HepG2 (cell line): ENCODE data around the gene SERTAD2. TPM values are rescaled to one million over a fixed set of nuclear protein-coding genes. Genes with fewer than 3 reads are reported as not detected.
A peak's percentile ranks its signal among the peaks of the same experiment; 100 is the strongest.

ENCODE experiments used
- ATRX ChIP-seq: sonication (generic); formaldehyde crosslinking; IDR thresholded peaks from 2 replicates; pipeline ENCODE4 v1.4.0; 2020; ENCODE audit warnings: missing genetic modification reagents, borderline replicate concordance
- BCL6 ChIP-seq: IDR thresholded peaks from 2 replicates; pipeline ENCODE4 v1.6.1; 2016; ENCODE audit warnings: missing genetic modification reagents, missing compliant biosample characterization
- BORCS8-MEF2B ChIP-seq: sonication (generic); formaldehyde crosslinking; IDR thresholded peaks from 2 replicates; pipeline ENCODE4 v1.8.0; 2022; ENCODE audit warnings: mild to moderate bottlenecking, missing genetic modification reagents
- DMTF1 ChIP-seq: sonication (generic); formaldehyde crosslinking; IDR thresholded peaks from 2 replicates; pipeline ENCODE4 v1.4.0; 2020; ENCODE audit warnings: mild to moderate bottlenecking, missing genetic modification reagents
- HOXA9 ChIP-seq: sonication (generic); formaldehyde crosslinking; IDR thresholded peaks from 2 replicates; pipeline ENCODE4 v1.8.1; 2022; ENCODE audit warnings: missing genetic modification reagents, mild to moderate bottlenecking, moderate library complexity, borderline replicate concordance
- KDM4B ChIP-seq: sonication (generic); formaldehyde crosslinking; IDR thresholded peaks from 2 replicates; pipeline ENCODE4 v1.4.0; 2020; ENCODE audit warnings: missing genetic modification reagents
- KLF16 ChIP-seq, 2 experiments: sonication (generic) in 1 of 2; formaldehyde crosslinking in 1 of 2; IDR thresholded peaks; 2 replicates each; pipeline versions ENCODE4 v1.6.1 to v1.8.0; 2016 to 2023; ENCODE audit warnings: missing genetic modification reagents in 2 of 2, missing compliant biosample characterization in 1 of 2
- MEF2D ChIP-seq: sonication (generic); formaldehyde crosslinking; IDR thresholded peaks from 2 replicates; pipeline ENCODE4 v1.5.1; 2020; ENCODE audit warnings: mild to moderate bottlenecking, missing genetic modification reagents
- MTERF4 ChIP-seq: sonication (generic); formaldehyde crosslinking; IDR thresholded peaks from 2 replicates; pipeline ENCODE4 v1.8.0; 2023; ENCODE audit warnings: mild to moderate bottlenecking, missing genetic modification reagents
- MXI1 ChIP-seq: IDR thresholded peaks from 3 replicates; pipeline ENCODE4 v1.6.1; 2012; ENCODE audit warnings: low read depth, low read length, inconsistent platforms, borderline replicate concordance
- NONO ChIP-seq, 2 experiments: fragments of 450-650 bp in 1 of 2; sonication (generic) in 1 of 2; formaldehyde crosslinking in 1 of 2; IDR thresholded peaks in 1 of 2; conservative IDR thresholded peaks in 1 of 2; 2 replicates each; pipeline versions ENCODE4 v1.6.1 to v1.8.0; 2017 to 2022; ENCODE audit warnings: mild to moderate bottlenecking in 1 of 2, missing genetic modification reagents in 1 of 2, moderate library complexity in 1 of 2
- POGZ ChIP-seq: sonication (generic); formaldehyde crosslinking; IDR thresholded peaks from 2 replicates; pipeline ENCODE4 v1.4.0; 2020; ENCODE audit warnings: mild to moderate bottlenecking, missing genetic modification reagents
- PTBP1 ChIP-seq: fragments of 200-400 bp; formaldehyde crosslinking; IDR thresholded peaks from 2 replicates; pipeline ENCODE4 v1.6.1; 2018; ENCODE audit warnings: low read length, low read depth; ENCODE audit not compliant: poor library complexity, severe bottlenecking
- RAD21 ChIP-seq: fragments of 450-650 bp; formaldehyde crosslinking; IDR thresholded peaks from 2 replicates; pipeline ENCODE4 v1.5.0; 2020; ENCODE audit warnings: mild to moderate bottlenecking
- RFX1 ChIP-seq: fragments of 450-650 bp; IDR thresholded peaks from 2 replicates; pipeline ENCODE4 v1.6.1; 2017
- SMARCE1 ChIP-seq: fragments of 450-650 bp; IDR thresholded peaks from 2 replicates; pipeline ENCODE4 v1.6.1; 2017; ENCODE audit warnings: borderline replicate concordance
- SP2 ChIP-seq: sonication (generic); formaldehyde crosslinking; IDR thresholded peaks from 2 replicates; pipeline ENCODE4 v1.5.1; 2020; ENCODE audit warnings: mild to moderate bottlenecking, missing genetic modification reagents
- SRF ChIP-seq: IDR thresholded peaks from 2 replicates; pipeline ENCODE4 v1.6.1; 2011; ENCODE audit warnings: mild to moderate bottlenecking, low read depth, low read length, moderate library complexity
- TMF1 ChIP-seq: sonication (generic); formaldehyde crosslinking; IDR thresholded peaks from 2 replicates; pipeline ENCODE4 v1.8.1; 2022; ENCODE audit warnings: low read depth, missing genetic modification reagents
- ZBTB8A ChIP-seq: sonication (generic); formaldehyde crosslinking; IDR thresholded peaks from 2 replicates; pipeline ENCODE4 v1.4.0; 2020; ENCODE audit warnings: mild to moderate bottlenecking, low read depth, missing genetic modification reagents, borderline replicate concordance
- ZFP36L2 ChIP-seq: sonication (generic); formaldehyde crosslinking; IDR thresholded peaks from 2 replicates; pipeline ENCODE4 v1.4.0; 2020; ENCODE audit warnings: missing genetic modification reagents
- ZNF251 ChIP-seq: sonication (generic); formaldehyde crosslinking; IDR thresholded peaks from 2 replicates; pipeline ENCODE4 v1.9.0; 2021; ENCODE audit warnings: mild to moderate bottlenecking, missing genetic modification reagents
- ZNF274 ChIP-seq: sonication (generic); formaldehyde crosslinking; IDR thresholded peaks from 2 replicates; pipeline ENCODE4 v1.5.1; 2020; ENCODE audit warnings: mild to moderate bottlenecking, missing genetic modification reagents
- ZNF280B ChIP-seq: sonication (generic); formaldehyde crosslinking; IDR thresholded peaks from 2 replicates; pipeline ENCODE4 v1.5.0; 2020; ENCODE audit warnings: missing genetic modification reagents, mild to moderate bottlenecking, borderline replicate concordance
- ZNF441 ChIP-seq: sonication (generic); formaldehyde crosslinking; IDR thresholded peaks from 2 replicates; pipeline ENCODE4 v1.7.0; 2021; ENCODE audit warnings: missing genetic modification reagents, borderline replicate concordance
- ZNF703 ChIP-seq: sonication (generic); formaldehyde crosslinking; IDR thresholded peaks from 2 replicates; pipeline ENCODE4 v1.5.1; 2020; ENCODE audit warnings: missing genetic modification reagents, mild to moderate bottlenecking, moderate library complexity, borderline replicate concordance
- polyA plus RNA-seq, 8 experiments: library from polyadenylated mRNA; depleted of rRNA in 3 of 8; stranded (reverse) in 7 of 8; unstranded in 1 of 8; fragments of >200 nt; fragmentation: Illumina TruSeq in 4 of 8; extraction: Trizol in 4 of 8; gene quantifications; 2 replicates each; pipeline versions ENCODE4 v1.2.1 to v1.2.3, GENCODE V29; 2011 to 2016; ENCODE audit warnings: low read depth in 4 of 8, missing spikeins in 1 of 8, mixed read lengths in 1 of 8; ENCODE audit not compliant: insufficient read depth in 1 of 8
- total RNA-seq, 5 experiments: library from RNA; depleted of rRNA; stranded (reverse); fragments of >200 nt; fragmentation: Illumina TruSeq; extraction: Trizol; gene quantifications; 2 replicates each; pipeline ENCODE4 v1.2.3, GENCODE V29; 2016; ENCODE audit warnings: low read depth in 1 of 5

The SERTAD2 gene
- total and polyA plus RNA-seq, 2 of the 13 experiments (the other 11 are each of a cell fraction or from before 2014, with no cell fraction given), result 6.7 to 22.6 TPM

- TF ChIP-seq TMF1, result no peak
- no peak; the same call in 1 of the 2 replicates for TF ChIP-seq ZNF703
- TF ChIP-seq ATRX, result no peak
- no peak for TF ChIP-seq SMARCE1
- TF ChIP-seq KLF16 (CRISPR knock-in tag; IDR thresholded peaks at IDR 0.05), result peak in 1 of 2 experiments; percentile 56; a peak in 2 of 4 replicates
- TF ChIP-seq ZNF251 (CRISPR knock-in tag), result no peak
- no peak; the same call in none of the 2 replicates for TF ChIP-seq KDM4B
- no peak for TF ChIP-seq NONO (IDR thresholded peaks at IDR 0.05)
- TF ChIP-seq NONO (CRISPR knock-in tag; conservative IDR thresholded peaks at IDR 0.05), result peak; percentile 38; the same call in 1 of the 2 replicates
- peak; percentile 61; the same call in 1 of the 2 replicates for TF ChIP-seq POGZ (CRISPR knock-in tag)
- TF ChIP-seq MEF2D (CRISPR knock-in tag), result peak; percentile 53
- TF ChIP-seq ZFP36L2 (CRISPR knock-in tag), result no peak
- no peak; the same call in 1 of the 2 replicates for TF ChIP-seq ZBTB8A
- no peak for TF ChIP-seq ZNF280B (CRISPR knock-in tag)
- TF ChIP-seq DMTF1 (CRISPR knock-in tag), result no peak
- TF ChIP-seq RAD21, result peak; percentile 18; the same call in 1 of the 2 replicates
- TF ChIP-seq RFX1, result no peak
- peak; percentile 75 for TF ChIP-seq ZNF274
- TF ChIP-seq SRF, result no peak
- no peak for TF ChIP-seq MTERF4 (CRISPR knock-in tag)
- TF ChIP-seq BCL6 (CRISPR knock-in tag), result peak; percentile 55
- TF ChIP-seq ZNF441 (CRISPR knock-in tag), result no peak
- TF ChIP-seq SP2 (CRISPR knock-in tag), result peak; percentile 35; the same call in 1 of the 2 replicates
- TF ChIP-seq BORCS8-MEF2B, result no peak
- no peak for TF ChIP-seq PTBP1
- TF ChIP-seq HOXA9 (CRISPR knock-in tag), result no peak
- TF ChIP-seq MXI1, result peak; percentile 34; the same call in 2 of the 3 replicates
These were observed 524 bp upstream of the SERTAD2 start (continued) for GRCh38 chr2:64654063-64654811.
